Duodenal mucosa (tissue), 2 donors: Measurements from ENCODE around the gene ZFY.
A peak's percentile ranks its signal among the peaks of the same experiment; 100 is the strongest.

ENCODE experiments used
- H3K27ac ChIP-seq: one replicate; pipeline ENCODE4 v1.7.0; 2013; ENCODE audit warnings: low read depth, low read length
- H3K27me3 ChIP-seq, 2 donors: one replicate each; pipeline ENCODE4 v1.7.0; 2013; ENCODE audit warnings: low read length in 2 of 2, control low read depth in 1 of 2; ENCODE audit not compliant: insufficient read depth in 2 of 2, control insufficient read depth in 1 of 2
- H3K36me3 ChIP-seq, 2 donors: one replicate each; pipeline ENCODE4 v1.7.0; 2013; ENCODE audit warnings: low read length in 2 of 2, control low read depth in 1 of 2; ENCODE audit not compliant: insufficient read depth in 2 of 2, control insufficient read depth in 1 of 2
- H3K4me1 ChIP-seq, 2 donors: one replicate each; pipeline ENCODE4 v1.7.0; 2013; ENCODE audit warnings: low read length in 2 of 2, control low read depth in 1 of 2; ENCODE audit not compliant: insufficient read depth in 2 of 2, control insufficient read depth in 1 of 2
- H3K4me3 ChIP-seq, 2 donors: one replicate each; pipeline ENCODE4 v1.7.0; 2013; ENCODE audit warnings: low read length in 2 of 2, low read depth in 1 of 2
- H3K9ac ChIP-seq, 2 donors: one replicate each; pipeline ENCODE4 v1.7.0; 2013; ENCODE audit warnings: low read length in 2 of 2, low read depth in 1 of 2
- H3K9me3 ChIP-seq, 2 donors: one replicate each; pipeline ENCODE4 v1.7.0; 2013; ENCODE audit warnings: low read length in 2 of 2, control low read depth in 1 of 2; ENCODE audit not compliant: control insufficient read depth in 1 of 2

Gene ZFY

DNA sequence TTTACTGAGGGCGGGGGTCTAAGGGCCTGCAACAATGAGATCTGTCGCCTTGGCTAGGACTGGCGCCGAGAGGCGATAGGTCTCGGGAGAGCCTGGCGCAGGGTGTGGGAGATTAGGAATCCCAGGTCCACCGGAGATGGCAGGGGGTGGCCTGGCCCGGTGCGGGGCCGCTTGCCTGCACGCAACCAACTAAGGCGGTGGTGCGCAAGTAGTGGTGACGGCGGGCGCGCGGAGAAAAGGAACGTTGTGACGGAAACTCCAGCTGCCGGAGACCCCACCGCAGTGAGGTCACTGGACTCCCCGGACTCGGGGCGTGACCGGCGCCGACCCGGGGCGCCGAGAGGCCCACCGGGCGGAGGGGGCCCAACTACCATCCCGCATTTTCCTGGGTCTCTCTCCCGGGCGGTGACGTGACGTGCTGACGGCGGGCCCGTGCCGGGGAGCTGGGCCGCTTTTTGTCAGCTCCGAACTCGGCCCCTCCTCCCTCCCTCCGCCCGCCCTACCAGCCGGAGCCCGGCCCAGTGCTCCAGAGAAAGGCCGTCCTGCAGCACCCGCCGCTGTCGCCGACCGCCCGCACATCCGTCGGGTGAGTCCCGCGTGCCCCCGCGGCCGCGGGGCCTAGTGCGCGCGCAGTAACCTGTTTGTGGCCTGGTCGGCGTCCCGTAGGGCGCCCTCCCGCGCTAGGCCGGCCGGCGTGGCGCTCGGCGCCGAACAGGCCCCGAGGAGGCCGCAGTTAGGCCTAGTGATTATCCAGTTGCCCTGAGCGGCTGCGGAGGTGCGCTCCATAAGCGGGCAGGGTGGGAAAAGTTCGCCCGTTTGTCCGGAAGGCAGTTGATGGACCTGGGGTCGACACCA is at the start of gene ZFY:
ZFY (plus strand) TSS at position 521 of the 855 bp plus-strand sequence. CDS start 18,556 bp downstream, outside the sequence.
- no peaks in the 10 kb centered on the region for H3K9me3 ChIP-seq
- peaks cover 5 to 7% of the 10 kb centered on the region in 2 donors for H3K4me1 ChIP-seq
- H3K4me3 ChIP-seq: peak within 1 kb of the TSS; percentile 77 to 79
- H3K36me3 ChIP-seq: no peaks in the 10 kb centered on the region
- peak within 1 kb of the TSS; percentile 98 for H3K27ac ChIP-seq
- peak within 1 kb of the TSS; percentile 87 to 97 for H3K9ac ChIP-seq
- no peaks in the 10 kb centered on the region for H3K27me3 ChIP-seq

DNA sequence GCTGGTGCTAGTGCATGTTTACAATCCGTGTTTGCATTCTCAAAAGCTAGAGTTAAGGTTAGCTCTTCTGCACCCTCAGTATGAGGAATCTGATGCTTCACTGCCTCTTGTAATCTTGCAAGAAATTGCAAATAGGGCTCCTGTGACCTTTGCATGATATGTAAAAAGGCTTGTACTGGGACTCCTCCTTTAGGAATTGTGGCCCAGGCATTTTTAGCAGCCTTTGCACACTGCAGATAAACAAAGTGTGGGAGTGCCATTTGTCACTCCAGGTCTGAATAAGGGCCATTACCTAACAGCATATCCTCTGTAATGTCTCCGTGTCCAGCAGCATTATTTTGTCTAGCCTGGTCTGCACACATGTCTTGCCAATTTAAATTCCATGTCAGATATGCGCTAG is 49.3 kb upstream of the ZFY start:
- H3K27ac ChIP-seq: no peak overlapping the region
- H3K36me3 ChIP-seq: no peaks in the 10 kb centered on the region
- H3K9ac ChIP-seq: no peak overlapping the region
- H3K4me3 ChIP-seq: no peak overlapping the region
- no peaks in the 10 kb centered on the region for H3K9me3 ChIP-seq
- no peaks in the 10 kb centered on the region for H3K4me1 ChIP-seq
- H3K27me3 ChIP-seq: no peaks in the 10 kb centered on the region

DNA sequence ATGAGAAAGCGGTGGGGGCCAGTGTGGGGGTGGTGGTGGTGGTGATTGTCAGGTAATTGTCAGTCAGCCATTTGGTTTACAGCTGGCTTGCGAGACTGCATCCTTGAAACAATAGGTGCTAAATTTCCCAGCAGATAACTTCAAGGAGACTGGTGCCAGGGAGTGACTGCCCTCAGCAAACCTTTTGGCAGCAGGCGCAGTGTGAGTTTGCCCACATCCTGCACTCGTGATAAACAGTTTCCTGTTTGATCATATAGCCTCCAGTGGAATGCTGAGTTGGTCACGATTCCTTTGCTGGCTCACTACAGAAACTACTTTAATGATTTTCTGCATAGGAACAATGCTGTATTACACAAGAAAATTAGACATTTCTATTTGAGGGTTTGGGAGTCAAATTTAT is 47.8 kb upstream of the ZFY start:
- Histone ChIP-seq H3K4me1 (no peaks in the 10 kb centered on the region), H3K36me3 (no peaks in the 10 kb centered on the region), H3K4me3 (no peak overlapping the region), H3K9ac (no peak overlapping the region), H3K27ac (no peak overlapping the region), H3K27me3 (no peaks in the 10 kb centered on the region), H3K9me3 (no peaks in the 10 kb centered on the region)

DNA sequence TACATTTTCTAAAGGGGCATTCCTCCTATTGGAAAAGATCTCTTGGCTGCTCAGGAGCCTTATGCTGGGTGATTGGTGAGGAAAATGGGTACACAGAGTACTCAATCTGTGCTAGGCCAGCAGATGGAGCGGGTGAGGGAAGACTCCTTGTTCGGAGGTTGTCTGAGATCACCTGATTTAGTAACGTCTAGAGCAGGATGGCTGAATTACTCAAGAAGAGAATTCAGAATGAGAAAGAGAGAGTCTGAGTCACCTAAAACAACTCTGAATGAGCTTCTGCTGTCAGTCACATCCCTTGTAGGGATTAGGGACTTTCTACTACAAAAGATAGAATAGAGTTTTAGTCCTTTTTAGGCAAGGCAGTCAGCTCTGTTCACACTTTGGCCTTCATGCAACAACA is 47.2 kb upstream of the ZFY start:
- Histone ChIP-seq H3K27me3 (no peaks in the 10 kb centered on the region), H3K27ac (no peak overlapping the region), H3K9ac (no peak overlapping the region), H3K9me3 (no peaks in the 10 kb centered on the region), H3K4me3 (no peak overlapping the region), H3K36me3 (no peaks in the 10 kb centered on the region), H3K4me1 (no peaks in the 10 kb centered on the region)

DNA sequence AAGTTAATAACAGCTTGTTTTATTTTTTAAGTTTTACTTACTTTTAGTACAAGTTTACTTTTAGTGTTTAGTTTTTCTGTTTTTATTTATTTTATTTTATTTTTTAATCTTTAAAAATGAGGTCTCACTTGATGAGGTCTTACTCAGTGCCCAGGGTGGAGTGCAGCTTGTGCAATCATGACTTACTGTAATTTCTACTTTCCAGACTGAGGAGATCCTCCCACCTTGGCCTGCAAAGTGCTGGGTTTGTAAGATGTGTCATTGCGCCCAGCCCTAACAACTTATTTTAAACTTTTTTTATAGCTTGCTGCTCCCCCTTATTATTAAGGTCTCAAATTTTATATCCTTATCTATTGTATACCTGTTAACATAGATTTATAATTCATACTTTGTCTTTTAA is 41.7 kb upstream of the ZFY start:
- Histone ChIP-seq H3K9me3 (no peaks in the 10 kb centered on the region), H3K36me3 (no peaks in the 10 kb centered on the region), H3K27me3 (no peaks in the 10 kb centered on the region), H3K27ac (no peak overlapping the region), H3K4me1 (no peaks in the 10 kb centered on the region), H3K4me3 (no peak overlapping the region), H3K9ac (no peak overlapping the region)

DNA sequence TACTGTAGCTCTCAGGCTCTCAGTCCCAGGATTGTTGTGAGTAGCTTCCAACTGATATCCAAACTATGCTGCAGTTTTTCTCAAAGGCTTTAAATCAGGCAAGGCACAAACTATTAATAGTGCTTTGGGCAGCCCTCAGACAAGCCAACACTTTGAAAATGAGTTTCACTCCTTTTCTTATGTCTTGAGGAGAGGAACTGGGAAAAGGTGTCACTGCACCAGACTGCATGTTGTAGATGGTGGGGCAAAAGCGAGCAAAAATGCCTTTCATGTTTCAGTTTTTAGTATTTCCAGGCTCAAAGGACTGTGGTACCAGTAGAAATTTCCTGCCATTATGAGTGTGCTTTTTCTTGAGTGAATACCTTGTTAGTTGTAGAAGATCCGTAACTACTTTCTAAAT is 39.1 kb upstream of the ZFY start:
- Histone ChIP-seq H3K27me3 (no peaks in the 10 kb centered on the region), H3K4me3 (no peak overlapping the region)

DNA sequence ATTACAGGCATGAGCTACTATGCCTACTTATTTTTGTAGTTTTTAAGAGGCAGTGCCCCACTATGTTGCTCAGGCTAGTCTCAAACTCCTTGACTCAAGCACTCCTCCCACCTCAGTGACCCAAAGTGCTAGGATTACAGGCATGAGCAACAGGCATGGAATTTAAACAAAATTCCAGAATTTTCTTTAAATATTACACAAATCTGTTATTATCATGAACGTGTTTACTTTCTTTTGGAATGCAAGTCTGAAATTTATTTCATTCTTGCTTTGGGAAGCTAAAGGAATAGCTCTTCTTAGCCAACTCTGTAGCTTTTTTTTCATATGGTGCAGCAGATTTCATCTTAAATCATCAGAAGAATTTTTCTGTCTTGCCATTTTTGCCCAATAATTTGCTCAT is 27.8 kb upstream of the ZFY start:
- H3K36me3 ChIP-seq: no peaks in the 10 kb centered on the region
- no peaks in the 10 kb centered on the region for H3K4me1 ChIP-seq
- H3K9ac ChIP-seq: no peak overlapping the region
- H3K27ac ChIP-seq: no peak overlapping the region
- no peak overlapping the region for H3K4me3 ChIP-seq
- no peaks in the 10 kb centered on the region for H3K27me3 ChIP-seq
- no peaks in the 10 kb centered on the region for H3K9me3 ChIP-seq

More for the DNA sequence above, 39.1 kb upstream of the ZFY start:
- no peak overlapping the region for H3K27ac ChIP-seq
- no peaks in the 10 kb centered on the region for H3K4me1 ChIP-seq
- no peak overlapping the region for H3K9ac ChIP-seq
- no peaks in the 10 kb centered on the region for H3K36me3 ChIP-seq
- no peaks in the 10 kb centered on the region for H3K9me3 ChIP-seq

DNA sequence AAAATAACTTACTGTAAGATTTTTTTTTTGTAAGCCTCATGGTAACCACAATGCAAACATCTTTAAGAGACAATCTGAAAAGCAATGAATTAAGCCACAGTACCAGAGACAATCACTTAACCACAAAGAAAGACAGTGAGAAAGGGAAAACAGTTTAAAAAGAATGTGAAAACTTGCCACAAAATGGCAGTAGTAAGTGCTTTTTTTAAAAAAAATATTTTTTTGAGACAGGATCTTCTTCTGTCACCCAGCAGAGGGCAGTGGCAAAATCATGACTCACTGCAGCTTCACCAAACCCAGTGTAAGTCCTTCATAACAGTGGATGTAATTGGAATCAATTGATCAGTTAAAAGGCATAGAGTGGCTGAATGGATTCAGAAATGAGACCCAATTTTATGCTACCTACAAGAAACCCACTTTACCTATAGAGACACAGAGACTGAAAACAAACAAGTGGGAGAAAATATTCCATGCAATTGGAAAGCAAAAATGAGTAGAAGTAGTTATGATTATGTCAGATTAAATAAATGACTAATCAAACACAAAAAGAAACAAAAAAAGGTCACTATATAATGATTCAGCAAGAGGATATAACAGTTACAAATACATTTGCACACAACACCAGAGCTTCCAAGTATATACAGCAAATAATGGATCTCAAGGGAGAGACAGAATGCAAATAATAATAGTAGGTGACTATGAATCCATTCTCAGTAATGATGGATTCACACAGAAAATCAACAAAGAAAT is 21.9 kb upstream of the ZFY start:
- Histone ChIP-seq H3K9ac (no peak overlapping the region), H3K36me3 (no peaks in the 10 kb centered on the region), H3K4me3 (no peak overlapping the region), H3K4me1 (no peaks in the 10 kb centered on the region), H3K9me3 (no peaks in the 10 kb centered on the region), H3K27me3 (no peaks in the 10 kb centered on the region), H3K27ac (no peak overlapping the region)

DNA sequence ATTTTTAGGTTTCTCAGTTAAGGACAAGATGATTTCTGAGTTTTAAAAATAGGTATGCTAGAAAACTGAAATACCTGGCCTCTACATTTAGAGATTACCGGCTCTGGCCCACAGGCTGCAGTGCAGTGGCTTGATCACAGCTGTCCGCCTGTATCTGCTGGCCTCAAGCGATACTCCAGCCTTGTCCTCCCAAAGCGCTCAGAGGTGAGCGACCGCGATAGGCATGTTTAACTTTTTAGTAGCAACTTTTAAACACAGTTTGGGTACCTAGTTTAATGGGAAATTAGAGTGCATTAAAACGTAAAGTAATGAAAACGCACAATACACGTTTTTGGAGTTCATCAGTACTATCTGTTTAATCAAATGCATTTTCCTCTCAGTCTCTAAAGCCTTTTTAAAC is 1.1 kb upstream of the ZFY start:
- Histone ChIP-seq H3K9ac (peak overlapping the region; percentile 87 to 97), H3K36me3 (no peaks in the 10 kb centered on the region), H3K4me3 (peak overlapping the region; percentile 77 to 79), H3K4me1 (peaks cover 0 to 5% of the 10 kb centered on the region in 2 donors), H3K27me3 (no peaks in the 10 kb centered on the region), H3K27ac (no peak overlapping the region), H3K9me3 (no peaks in the 10 kb centered on the region)

DNA sequence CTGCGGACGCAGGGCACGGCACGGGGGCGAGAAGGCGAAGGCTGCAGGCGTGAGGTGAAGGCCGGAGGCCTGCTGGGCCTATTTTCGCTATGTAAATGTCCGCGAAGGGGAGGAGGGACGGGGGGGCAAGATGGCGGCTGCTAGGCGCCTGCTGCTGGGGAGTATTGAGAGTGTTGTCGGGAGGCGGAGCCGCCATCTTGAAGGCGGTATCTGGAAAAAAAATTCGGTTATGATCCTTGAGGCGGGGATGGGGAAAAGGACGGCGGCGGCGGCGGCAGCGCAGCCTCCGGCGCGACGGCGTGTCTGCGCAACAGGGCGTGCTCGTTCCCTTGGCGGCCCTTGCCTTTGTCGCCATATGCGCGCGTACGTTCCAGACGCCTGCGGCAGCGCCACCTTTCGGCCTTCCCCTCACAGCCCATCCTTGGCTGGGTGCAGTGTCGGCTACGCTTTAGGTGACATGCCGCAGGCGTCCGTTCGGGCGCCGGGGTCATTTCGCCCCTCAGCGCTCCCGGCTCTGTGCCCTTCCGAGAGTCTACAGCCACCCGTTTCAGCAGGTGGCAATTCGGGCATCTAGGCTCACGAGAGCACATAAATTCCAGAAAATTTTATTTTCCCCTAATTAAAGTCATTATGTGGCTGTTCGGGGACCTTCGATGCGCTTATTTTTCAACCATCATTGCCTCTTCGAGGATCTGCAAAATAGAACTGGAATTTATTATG is 695 bp downstream of the ZFY start:
- peak overlapping the region; percentile 87 to 97 for H3K9ac ChIP-seq
- no peaks in the 10 kb centered on the region for H3K9me3 ChIP-seq
- peak overlapping the region; percentile 98 for H3K27ac ChIP-seq
- H3K4me3 ChIP-seq: peak overlapping the region; percentile 77 to 79
- peaks cover 5 to 7% of the 10 kb centered on the region in 2 donors for H3K4me1 ChIP-seq
- H3K27me3 ChIP-seq: no peaks in the 10 kb centered on the region
- H3K36me3 ChIP-seq: no peaks in the 10 kb centered on the region
